Ovary (tissue), 9 donors: ENCODE measurements around the gene F13A1. TPM values are rescaled to one million over a fixed set of nuclear protein-coding genes. Genes with fewer than 3 reads are reported as not detected.

Experiments
- DNase-seq, 5 donors: peaks; one replicate each; pipeline ENCODE4 v3.0.0-alpha.2; 2019 to 2020
- H3K27ac ChIP-seq, 2 donors: fragments of 200-600 bp; one replicate each; pipeline versions ENCODE4 v1.5.1 to v1.8.0; 2019 to 2022
- H3K27me3 ChIP-seq: fragments of 200-600 bp; one replicate; pipeline ENCODE4 v1.8.0; 2022
- H3K36me3 ChIP-seq: fragments of 200-600 bp; sonication (generic); one replicate; pipeline ENCODE4 v1.5.1; 2019
- H3K4me1 ChIP-seq: one replicate; pipeline ENCODE4 v1.8.1; 2013; ENCODE audit warnings: mild to moderate bottlenecking, moderate library complexity; ENCODE audit not compliant: insufficient read depth
- H3K4me3 ChIP-seq: fragments of 200-600 bp; sonication (generic); one replicate; pipeline ENCODE4 v1.5.1; 2017
- H3K9me3 ChIP-seq, 2 donors: fragments of 200-600 bp in 1 of 2; sonication (generic) in 1 of 2; one replicate each; pipeline versions ENCODE4 v1.5.1 to v1.8.1; 2013 to 2019; ENCODE audit warnings: mild to moderate bottlenecking in 1 of 2, moderate library complexity in 1 of 2
- EP300 ChIP-seq: sonication (generic); formaldehyde crosslinking; IDR thresholded peaks from one replicate; pipeline ENCODE4 v1.6.1; 2017; ENCODE audit warnings: antibody characterized with exemption
- POLR2A ChIP-seq: fragments of 450-650 bp; IDR thresholded peaks from one replicate; pipeline ENCODE4 v1.6.1; 2017; ENCODE audit warnings: antibody characterized with exemption, mild to moderate bottlenecking, moderate library complexity
- WGBS, 3 donors: extraction: QIAGEN DNeasy Blood & Tissue Kit in 1 of 3; methylation state at CpG; one replicate each; pipeline versions ENCODE4 v1.1.5 to v1.1.7; 2013 to 2017; 5-methylcytosine and 5-hydroxymethylcytosine counted together
- intact Hi-C, 4 donors: fragments of 100-400 bp; cut with DNase I; formaldehyde crosslinking; loops; one replicate each; pipeline versions ENCODE4 v1.11.0 to v1.15.1; 2022 to 2023
- polyA plus RNA-seq, 2 donors: library from polyadenylated mRNA; stranded (reverse); fragments of 200-250 nt in 1 of 2; fragments of 350-450 nt in 1 of 2; fragmentation: Illumina TruSeq in 1 of 2; extraction: RNeasy Lipid Tissue Mini Kit (QIAGEN cat#74804) in 1 of 2; gene quantifications; one replicate each; pipeline ENCODE4 v1.2.3, GENCODE V29; 2013 to 2014
- total RNA-seq, 7 donors: library from RNA; depleted of rRNA in 2 of 7; stranded (reverse); fragments of >200 nt in 2 of 7; fragmentation: NEBNext Ultra II Directional in 3 of 7; extraction: Animal tissue kit (Norgen Biotek cat#: 25700) in 3 of 7; gene quantifications; one replicate each; pipeline versions ENCODE4 v1.1.0 to v1.2.4, GENCODE V29; 2016 to 2023
- TF ChIP-seq, protein P1 (sequence below), 3 donors: fragments of 450-650 bp in 2 of 3; fragments of 200-600 bp in 1 of 3; IDR thresholded peaks; one replicate each; pipeline versions ENCODE4 v1.5.1 to v1.8.0; 2016 to 2022; ENCODE audit warnings: antibody characterized with exemption in 3 of 3, mild to moderate bottlenecking in 1 of 3
- donor health status: DM: no; HTN: no; CAD: no; lungs with moderate emphysema.
- donor health status: DM: no; HTN: no; CAD: no.
- donor health status: Bipolar disorder and iron deficiency.
- donor health status: DM: yes; HTN: yes; CAD: no.
- donor health status: DM: no; HTN: no; CAD: no.
- donor health status: DM: yes; HTN: yes; CAD: no.

The F13A1 gene
- total and polyA plus RNA-seq, 9 donors = 6.2 to 124 (median 25.9) TPM

DNA sequence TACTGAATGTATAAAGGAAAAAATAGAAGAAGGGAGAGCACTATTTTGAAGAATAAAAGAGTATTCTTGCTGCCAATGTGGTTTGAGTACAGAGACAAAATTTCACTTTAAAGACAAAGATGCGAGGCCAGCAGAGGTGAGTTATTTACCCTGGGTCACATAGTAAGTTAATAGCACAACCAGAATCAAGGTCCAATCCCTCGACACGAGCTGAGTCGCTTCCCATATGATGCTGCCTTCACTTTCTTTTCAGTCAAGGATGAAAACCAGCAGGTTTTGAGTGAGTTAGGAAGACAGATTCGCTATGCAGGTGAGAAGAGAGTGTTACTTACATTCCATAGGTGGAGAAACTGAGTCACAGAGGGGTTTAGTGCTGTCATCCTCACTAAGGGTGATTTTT is 75.8 kb downstream of the F13A1 start:
- no peak for DNase-seq
- Histone ChIP-seq H3K4me1 (no peaks in the 10 kb centered on the region), H3K9me3 (no peaks in the 10 kb centered on the region), H3K27ac (no peak overlapping the region), H3K4me3 (no peak overlapping the region), H3K27me3 (no peaks in the 10 kb centered on the region), H3K36me3 (no peaks in the 10 kb centered on the region)
- 75 to 83% (median 82%) methylated on average over 5 of the region's 5 CpGs for WGBS, 3 donors
- TF ChIP-seq POLR2A (no peak), EP300 (no peak)
- TF ChIP-seq, protein P1, sequence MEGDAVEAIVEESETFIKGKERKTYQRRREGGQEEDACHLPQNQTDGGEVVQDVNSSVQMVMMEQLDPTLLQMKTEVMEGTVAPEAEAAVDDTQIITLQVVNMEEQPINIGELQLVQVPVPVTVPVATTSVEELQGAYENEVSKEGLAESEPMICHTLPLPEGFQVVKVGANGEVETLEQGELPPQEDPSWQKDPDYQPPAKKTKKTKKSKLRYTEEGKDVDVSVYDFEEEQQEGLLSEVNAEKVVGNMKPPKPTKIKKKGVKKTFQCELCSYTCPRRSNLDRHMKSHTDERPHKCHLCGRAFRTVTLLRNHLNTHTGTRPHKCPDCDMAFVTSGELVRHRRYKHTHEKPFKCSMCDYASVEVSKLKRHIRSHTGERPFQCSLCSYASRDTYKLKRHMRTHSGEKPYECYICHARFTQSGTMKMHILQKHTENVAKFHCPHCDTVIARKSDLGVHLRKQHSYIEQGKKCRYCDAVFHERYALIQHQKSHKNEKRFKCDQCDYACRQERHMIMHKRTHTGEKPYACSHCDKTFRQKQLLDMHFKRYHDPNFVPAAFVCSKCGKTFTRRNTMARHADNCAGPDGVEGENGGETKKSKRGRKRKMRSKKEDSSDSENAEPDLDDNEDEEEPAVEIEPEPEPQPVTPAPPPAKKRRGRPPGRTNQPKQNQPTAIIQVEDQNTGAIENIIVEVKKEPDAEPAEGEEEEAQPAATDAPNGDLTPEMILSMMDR (IDR thresholded peaks at IDR 0.05) = no peak
- intact Hi-C loops = no loop called here

DNA sequence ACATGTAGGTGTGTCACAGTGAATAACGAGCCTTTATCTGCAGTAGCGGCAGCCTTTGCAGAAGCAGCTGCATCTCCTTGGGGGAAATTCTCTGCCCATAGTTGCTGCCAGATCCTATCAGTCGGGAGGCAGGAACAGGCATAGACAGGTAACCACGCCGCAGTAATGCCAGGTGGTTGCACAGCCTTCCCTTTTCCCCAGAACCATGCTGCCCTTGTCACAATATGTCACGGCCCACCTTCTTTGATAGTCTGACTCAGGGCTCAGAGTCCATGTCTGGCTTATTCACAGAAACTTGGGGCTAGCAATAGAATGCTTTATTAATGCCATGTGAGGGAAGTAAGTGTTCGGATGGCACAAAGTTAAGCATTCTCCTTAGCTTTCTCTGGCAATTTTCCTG is 76.6 kb downstream of the F13A1 start:
- TF ChIP-seq EP300 = no peak
- no peak for TF ChIP-seq POLR2A
- TF ChIP-seq, protein P1 (IDR thresholded peaks at IDR 0.05) = no peak
- no peaks in the 10 kb centered on the region for H3K36me3 ChIP-seq
- no peak for DNase-seq
- intact Hi-C loops = no loop called here
- no peaks in the 10 kb centered on the region for H3K9me3 ChIP-seq
- H3K4me1 ChIP-seq = no peaks in the 10 kb centered on the region
- no peak overlapping the region for H3K27ac ChIP-seq
- H3K27me3 ChIP-seq = no peaks in the 10 kb centered on the region
- H3K4me3 ChIP-seq = no peak overlapping the region
- WGBS, 3 donors = 70 to 81% (median 74%) methylated on average over 7 of the region's 7 CpGs

DNA sequence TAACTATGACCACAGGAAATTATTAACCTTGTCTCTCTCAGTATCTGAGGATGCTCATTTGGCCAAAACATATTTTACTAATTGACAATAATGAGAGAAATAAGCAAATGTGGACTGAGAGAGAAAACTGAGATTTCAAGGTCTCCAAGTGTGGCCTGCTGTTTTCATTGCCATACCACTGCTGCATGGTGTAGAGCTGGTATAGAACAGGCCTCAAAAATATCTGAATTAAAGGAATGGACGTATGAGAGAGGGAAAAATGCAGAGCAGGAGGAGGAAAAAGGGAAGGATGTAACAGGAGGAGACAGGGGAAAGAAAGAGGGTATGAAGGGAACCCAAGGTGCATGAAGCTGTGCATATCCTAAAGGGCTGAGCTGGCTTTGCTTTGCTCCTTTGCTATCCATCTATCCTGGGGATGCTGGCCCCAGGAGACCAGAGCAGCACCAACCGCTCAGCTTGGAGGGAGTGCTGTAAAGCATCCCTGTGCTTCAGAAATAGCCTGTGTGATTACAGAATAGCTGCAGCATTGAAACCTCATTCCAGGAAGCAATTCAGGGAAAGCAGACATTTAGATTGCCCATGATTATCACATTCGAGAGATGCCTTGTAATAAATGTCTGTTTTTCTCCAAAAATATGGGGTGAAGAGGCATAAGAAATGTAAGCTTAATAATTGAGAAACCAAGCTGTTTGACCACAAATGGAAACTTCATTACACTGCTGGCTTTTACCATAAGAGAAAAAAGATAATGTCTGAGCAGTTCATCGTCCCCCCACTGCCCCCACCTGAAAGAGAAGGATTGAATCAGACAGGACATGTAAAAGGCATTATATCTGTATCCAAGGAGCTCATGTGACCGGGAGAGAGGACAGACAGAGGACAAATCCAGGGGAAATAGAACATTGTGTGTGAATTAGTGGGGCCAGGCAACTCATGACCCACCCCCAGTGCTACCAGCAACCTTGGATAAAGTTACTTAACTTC is 80.6 kb downstream of the F13A1 start:
- WGBS, 3 donors = 39 to 65% (median 41%) methylated on average over 5 of the region's 5 CpGs
- no peak for DNase-seq
- intact Hi-C loops = no loop called here

DNA sequence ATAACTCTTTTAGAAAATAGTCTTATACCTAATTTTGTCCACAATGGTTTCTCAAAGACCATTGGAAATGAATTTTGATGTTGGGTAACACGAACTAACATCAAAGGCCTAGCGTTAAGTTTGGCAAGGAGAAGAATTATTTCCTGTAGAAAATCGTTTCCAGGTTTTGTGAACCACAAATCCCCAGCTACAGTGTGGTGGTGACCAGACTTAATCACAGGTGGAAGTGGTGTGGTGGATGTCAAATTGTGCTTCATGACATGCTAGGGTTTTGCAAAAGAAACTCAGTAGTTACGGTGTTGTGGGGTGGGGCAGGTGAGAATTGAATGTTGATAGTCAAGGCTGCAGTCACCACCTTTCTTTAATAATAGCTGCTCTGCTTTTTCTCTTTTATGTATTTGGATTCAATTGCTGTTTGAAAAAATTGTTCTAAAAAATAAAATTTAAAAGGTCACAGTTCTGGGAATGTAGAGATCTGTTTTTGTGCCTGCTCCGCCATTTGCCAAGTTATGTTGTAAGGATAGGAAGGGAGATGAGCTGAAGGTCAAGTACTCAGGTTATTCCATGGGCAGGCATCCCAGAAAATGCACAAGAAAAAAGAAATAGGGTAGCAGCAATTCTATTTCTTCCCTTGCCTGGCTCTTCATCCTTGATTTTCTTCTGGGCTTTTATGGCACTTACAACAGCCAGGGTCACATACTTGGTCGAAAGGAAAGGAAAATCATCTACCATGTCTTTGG is 83.6 kb downstream of the F13A1 start:
- WGBS, 3 donors = 53 to 59% (median 53%) methylated on average over 6 of the region's 6 CpGs
- Histone ChIP-seq H3K4me1 (no peaks in the 10 kb centered on the region), H3K4me3 (no peak overlapping the region), H3K9me3 (no peaks in the 10 kb centered on the region), H3K36me3 (no peaks in the 10 kb centered on the region), H3K27me3 (no peaks in the 10 kb centered on the region), H3K27ac (no peak overlapping the region)
- intact Hi-C loops = no loop called here
- DNase-seq = no peak
- TF ChIP-seq, protein P1 (IDR thresholded peaks at IDR 0.05) = no peak
- TF ChIP-seq POLR2A = no peak
- no peak for TF ChIP-seq EP300

More for the DNA sequence above, 80.6 kb downstream of the F13A1 start:
- no peaks in the 10 kb centered on the region for H3K27me3 ChIP-seq
- no peaks in the 10 kb centered on the region for H3K9me3 ChIP-seq
- TF ChIP-seq, protein P1 (IDR thresholded peaks at IDR 0.05) = no peak
- no peak for TF ChIP-seq EP300
- no peak for TF ChIP-seq POLR2A
- no peaks in the 10 kb centered on the region for H3K36me3 ChIP-seq
- no peak overlapping the region for H3K4me3 ChIP-seq
- no peaks in the 10 kb centered on the region for H3K4me1 ChIP-seq
- H3K27ac ChIP-seq = no peak overlapping the region
